HG02763 (cell line): Measurements from ENCODE around the gene SLC1A3.
A peak's percentile ranks its signal among the peaks of the same experiment; 100 is the strongest.
"Not testable (repeated sequence)": the region's sequence is repeated elsewhere in the genome, so short reads cannot be mapped to it uniquely, and the experiment has no call there.

ENCODE experiments used
- ATAC-seq: cut with Tn5 transposase; IDR thresholded peaks from one replicate; pipeline ENCODE4 v1.9.1; 2021; ENCODE audit warnings: mild to moderate bottlenecking, moderate library complexity; ENCODE audit not compliant: unreplicated experiment

The SLC1A3 gene

DNA sequence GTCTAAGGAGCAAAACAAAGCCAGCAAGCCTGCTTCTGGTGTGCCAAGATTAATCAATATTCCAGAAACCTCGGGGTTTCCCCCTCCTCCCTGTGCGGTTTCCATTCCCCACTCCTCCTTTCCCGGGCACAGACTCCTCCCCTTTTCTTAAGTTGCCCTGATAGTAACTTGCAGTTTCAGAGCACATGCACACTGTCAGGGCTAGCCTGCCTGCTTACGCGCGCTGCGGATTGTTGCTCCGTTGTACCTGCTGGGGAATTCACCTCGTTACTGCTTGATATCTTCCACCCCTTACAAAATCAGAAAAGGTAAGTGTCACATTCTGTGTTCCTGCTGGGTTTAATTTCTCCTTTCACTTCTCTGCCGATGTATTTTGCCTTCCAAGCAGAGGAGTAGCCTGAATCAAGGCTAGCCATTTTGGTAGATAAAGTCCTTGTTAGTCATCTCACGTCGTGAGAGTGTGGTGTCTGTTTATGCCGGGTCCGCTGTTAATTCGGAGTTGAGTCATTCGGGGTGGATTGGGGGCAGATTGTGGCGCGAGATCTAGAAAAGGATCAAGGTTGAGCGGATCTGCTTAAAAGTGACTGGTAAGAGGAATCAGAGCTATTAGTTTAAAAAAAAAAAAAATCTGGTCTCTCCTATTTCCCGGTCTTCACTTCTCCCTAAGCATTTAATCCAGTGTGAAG, at the start of gene SLC1A3:
Gene SLC1A3, plus strand, starts transcription at position 179 of the 686 bp plus-strand sequence. CDS start 1,818 bp downstream, outside the sequence.
- peak; percentile 91 for ATAC-seq

DNA sequence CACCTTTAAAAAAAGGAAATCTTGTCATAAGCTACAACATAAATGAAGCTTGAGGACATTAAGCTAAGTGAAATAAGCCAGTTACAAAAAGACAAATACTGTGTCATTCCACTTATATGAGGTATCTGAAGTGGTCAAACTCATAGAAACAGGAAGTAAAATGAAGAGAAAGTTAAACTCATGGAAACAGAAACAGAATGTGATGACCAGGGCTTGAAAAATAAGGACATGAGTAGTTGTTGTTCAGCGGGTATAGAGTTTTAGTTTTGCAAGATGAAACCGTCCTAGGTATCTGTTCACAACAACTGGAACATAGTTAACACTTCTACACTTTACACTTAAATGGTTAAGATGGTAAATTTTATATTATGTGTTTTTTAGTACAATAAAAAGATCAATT, 47.8 kb upstream of the SLC1A3 start:
- no peak for ATAC-seq

DNA sequence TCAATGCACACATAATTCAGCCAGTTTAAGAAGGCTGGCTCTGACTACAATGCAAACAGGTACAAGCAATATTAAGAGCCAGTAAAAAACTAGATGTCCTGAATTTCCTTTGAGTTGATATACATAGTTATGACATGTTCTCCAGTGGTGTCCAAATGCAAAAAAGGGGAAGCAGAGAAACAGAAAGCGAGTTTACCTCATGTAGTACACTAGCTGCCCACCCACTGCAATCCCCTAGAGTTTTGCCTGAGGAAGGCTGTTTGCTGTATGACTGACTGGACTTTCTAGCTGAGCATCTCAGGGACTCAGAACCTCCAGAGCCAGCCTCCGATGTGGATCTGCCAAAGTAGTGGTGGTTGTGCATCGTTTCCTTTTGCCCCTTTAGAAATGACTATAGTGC, 44.8 kb upstream of the SLC1A3 start:
- no peak for ATAC-seq

DNA sequence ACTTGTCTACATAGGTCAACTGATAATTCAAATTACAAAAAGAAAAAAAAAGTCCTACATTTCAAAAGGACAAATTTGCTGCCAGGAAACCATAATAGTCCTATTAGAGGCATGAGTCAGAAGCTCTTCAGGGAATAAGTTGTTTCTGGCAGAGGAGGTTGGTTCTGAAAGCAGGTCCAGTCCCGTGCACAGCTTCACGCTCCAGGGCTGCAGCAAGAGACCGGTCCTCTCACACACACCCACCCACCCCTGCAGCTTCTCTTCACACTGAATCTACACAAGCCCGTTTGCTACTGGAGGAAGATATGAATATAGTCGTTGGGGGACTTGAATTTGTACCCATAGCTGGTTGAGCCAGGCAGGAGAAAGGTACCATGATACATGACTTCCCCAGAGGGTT, 36.9 kb upstream of the SLC1A3 start:
- ATAC-seq, result no peak

DNA sequence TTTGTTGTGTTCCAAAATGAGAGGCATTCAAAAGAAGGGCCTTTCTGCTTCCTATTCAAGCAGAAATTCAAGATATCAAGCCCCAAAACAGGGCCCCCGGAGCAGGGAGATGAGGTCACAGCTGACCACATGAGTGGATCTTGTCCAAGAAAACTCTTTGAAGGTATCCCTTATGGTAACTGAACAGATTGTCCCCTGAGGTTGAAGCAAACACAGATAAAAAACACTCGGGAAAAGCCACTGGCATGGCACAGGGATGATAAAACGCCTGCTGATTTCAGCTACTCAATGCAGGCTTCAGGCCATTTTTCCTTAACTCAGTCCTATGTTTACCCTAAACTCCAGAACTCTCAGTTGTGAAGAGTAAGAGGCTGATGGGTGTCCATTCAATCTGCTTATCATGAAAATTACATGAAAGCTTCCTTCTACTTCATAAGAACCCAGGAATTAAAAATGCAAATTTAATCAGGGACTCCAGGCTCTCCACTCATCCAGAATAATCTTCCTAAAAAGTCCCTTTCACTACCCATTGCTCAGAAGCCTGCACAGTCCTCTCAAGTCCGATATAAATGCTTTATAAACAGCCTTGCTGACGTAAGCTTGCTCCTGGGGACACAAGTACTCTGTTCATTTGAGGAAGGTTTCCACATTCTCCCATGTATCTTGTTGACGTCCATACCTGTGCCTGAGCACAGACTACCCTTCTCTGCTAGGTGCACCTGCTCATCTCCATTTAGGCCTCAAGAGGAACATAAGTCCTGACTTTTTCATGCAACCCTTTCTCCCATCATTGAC, 35.9 kb upstream of the SLC1A3 start:
- ATAC-seq, result no peak

DNA sequence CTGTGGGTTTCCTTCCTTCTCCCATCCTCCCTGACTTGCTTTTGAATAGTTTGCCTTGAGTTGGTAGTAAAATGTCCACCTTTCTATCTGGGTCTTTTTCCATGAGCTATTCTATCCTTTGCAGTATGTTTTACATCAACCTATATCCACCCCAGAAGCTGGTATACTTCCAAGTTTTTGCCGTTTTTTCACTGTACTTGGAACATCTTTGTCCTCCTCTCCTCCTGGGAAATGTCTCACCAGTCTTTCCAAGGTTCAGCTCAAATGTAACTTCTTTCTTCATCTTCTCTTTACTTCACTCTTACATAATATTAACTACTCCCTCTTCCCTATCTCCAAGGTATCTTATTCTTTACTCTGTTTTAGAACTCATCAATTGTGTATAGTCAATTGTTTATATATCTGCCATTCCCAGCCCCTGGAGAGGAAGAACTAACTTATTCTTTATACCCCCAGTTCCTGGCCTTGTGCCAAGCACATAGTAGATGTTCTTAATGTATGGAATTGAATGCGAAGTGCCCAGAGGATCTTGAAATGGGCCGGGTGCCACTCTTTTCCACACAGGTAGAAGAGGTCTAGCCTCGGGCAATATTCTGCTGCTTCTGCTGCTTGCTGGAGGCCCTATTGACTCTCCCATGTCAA, 34.9 kb upstream of the SLC1A3 start:
- ATAC-seq, result no peak

DNA sequence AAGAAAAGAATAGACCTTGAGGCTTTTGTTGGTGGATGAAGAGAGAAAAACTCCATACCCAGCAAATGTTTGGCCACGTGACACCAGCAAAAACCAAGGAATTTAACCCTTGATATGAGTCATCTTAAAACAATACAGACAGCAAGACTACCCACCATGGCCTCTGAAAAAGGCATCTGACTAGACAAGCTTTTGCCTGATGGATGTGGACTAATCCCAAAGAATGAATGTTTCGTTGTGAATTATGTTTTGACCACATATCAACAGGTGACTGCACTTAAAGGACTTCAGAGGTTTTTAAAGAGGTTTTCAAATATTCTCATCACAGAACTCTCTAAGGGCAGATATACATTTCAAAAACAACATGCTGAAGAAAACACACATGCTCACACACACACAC, 33.0 kb upstream of the SLC1A3 start:
- no peak for ATAC-seq

DNA sequence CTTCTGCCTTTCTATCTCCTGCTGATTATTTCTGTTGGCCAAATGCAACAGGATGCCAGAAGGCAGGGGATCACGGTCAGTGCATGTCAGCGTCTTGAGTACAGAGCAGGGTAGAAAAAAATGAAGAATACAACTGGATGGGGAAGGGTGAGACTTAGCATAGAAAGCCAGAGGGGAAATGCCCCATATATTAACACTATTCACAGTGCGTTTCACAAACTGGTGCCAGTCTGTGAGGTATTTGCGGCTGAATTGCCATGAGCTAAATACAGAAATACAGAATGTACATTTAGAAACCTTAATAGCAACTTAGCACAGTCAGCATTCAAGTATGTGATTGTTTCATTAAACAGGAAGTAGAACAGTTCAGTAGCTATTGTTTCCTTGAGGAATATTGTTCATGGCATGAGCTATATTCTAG, 31.0 kb upstream of the SLC1A3 start:
- ATAC-seq, result no peak

DNA sequence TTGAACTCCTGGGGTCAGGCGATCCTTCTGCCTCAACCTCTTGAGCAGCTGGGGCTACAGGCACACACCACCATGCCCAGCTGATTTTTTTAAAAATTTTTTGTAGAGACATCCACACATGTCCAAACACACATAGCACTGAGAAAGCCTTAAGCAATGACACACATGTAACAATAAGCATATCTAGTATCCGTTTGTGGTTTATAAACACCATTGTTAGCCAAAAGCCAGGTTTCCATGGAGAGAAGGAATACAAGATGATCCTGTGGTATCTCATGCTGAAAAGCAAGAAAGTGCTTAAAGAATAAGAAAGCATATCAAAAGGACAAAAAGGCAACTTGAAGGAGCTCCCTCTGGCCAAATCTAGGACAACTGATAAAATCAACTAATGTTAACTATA, 29.7 kb upstream of the SLC1A3 start:
- ATAC-seq, result no peak

DNA sequence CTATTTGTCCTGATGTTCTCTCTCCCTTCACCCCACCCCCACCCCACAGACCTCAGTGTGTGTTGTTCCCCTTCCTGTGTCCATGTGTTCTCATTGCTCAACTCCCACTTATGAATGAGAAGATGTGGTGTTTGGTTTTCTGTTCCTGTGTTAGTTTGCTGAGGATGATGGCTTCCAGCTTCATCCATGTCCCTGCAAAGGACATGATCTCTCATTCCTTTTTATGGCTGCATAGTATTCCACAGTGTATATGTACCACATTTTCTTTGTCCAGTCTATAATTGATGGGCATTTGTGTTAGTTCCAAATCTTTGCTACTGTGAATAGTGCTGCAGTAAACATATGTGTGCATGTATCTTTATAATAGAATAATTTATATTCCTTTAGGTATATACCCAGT, 26.5 kb upstream of the SLC1A3 start:
- not testable (repeated sequence) for ATAC-seq

DNA sequence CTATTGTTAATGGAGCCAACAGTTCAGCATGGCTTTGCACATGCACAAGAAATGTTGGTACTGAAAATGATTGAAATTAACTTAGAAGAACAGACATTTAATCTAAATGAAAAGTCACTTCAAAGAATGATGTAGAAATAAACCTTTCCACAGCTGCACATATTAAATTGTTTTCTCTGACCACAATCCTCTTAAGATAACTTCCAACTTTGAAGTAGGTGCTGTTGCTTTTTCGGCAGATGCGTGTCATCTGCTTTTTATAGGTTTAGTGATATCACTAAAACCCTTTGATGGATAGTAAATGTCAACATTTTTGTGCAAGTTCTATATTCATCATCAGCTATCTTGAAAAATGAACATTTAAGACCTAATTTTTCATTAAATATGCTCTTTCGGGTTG, 25.3 kb upstream of the SLC1A3 start:
- ATAC-seq, result no peak

DNA sequence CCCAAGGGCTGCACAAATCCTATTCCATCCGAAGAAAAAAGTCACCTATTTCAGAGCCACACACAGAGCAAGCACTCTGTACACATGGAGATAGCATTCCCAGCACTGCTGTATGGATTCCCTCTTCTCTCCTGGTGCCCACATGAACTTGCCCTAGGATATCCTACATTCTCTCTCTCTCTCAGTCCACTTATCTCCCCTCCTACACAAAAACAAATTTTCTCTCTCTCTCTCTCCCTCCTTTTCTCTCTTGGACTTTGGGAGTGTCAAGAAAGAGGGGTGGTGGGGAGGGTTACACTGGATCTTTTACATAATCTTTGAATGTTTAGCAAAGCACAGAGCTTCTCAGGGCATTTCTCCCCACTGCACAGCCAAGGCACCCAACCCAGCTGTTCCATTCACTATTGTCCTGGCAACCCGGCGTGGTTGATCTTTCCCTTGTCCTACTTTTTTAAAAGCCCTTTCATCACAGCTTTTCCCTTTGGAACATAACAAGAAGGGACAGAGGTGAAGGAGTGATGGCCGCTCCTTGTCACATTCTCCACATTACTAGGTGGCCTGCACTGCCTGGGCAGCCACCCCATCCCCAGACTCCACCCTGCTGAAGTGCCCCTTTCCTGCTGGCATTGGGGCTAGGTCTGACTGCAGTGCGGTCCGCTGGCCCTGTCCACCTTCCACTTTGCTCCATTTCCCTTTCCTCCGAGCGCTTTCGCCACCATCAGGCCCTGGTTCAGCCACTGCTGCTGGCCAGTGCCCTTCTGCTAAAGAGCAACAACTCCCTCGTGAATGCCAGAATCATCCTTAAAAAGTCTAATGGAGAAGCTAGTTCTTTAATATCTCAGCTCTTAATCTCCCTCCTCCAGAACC, 22.2 kb upstream of the SLC1A3 start:
- ATAC-seq, result no peak

DNA sequence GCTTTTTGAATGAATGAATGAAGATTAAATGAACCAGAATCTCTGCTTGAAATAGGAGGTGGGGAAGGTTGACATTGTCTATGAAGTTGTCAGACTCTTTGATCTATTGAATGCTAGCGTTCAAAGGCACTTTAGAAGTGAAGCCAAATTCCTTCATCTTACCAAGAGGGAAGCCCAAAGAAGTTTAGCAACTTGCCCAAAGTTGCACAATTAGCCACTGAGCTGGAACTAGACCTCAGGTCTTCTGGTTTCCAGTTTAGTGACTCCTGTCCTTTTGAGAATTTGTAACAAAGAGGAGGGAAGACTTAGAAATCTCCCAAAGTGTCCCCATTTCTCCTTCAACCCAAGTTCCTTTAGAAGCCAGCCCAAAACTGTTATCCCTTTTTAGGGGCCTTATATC, 20.7 kb upstream of the SLC1A3 start:
- ATAC-seq, result no peak

DNA sequence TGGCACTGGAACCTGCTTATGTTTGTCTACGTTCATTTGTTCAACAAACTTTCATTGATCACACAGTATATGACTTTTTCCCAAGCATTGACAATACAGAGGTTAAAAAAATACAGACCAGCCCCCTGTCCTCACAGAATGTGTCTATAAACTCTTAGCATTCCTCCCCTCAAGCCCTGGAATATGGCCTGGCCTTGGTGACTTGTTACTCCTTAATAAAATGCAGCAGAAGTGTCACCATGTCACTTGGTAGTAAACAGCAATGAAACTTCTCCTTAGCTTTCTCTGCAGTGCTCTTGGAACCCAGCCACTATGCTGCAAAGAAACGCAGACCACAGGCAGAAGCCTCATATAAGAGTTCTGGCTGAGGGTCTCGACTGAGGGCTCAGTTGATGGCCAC, 19.1 kb upstream of the SLC1A3 start:
- ATAC-seq, result no peak

DNA sequence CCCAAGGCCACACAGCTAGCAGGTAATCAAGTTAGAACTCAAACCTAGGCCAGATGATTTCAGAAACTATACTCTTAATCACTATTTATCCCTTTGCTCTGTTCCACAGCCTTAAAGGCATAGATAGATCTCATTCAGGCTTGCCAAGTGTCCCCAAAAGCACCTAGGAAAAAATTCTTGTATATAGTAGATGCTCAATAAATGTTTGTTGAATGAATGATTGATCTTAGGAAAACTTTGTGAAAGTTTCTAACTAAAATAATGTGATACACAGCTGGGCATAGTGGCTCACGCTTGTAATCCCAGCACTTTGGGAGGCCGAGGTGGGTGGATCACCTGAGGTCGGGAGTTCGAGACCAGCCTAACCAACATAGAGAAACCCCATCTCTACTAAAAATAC, 16.7 kb upstream of the SLC1A3 start:
- ATAC-seq, result not testable (repeated sequence)

DNA sequence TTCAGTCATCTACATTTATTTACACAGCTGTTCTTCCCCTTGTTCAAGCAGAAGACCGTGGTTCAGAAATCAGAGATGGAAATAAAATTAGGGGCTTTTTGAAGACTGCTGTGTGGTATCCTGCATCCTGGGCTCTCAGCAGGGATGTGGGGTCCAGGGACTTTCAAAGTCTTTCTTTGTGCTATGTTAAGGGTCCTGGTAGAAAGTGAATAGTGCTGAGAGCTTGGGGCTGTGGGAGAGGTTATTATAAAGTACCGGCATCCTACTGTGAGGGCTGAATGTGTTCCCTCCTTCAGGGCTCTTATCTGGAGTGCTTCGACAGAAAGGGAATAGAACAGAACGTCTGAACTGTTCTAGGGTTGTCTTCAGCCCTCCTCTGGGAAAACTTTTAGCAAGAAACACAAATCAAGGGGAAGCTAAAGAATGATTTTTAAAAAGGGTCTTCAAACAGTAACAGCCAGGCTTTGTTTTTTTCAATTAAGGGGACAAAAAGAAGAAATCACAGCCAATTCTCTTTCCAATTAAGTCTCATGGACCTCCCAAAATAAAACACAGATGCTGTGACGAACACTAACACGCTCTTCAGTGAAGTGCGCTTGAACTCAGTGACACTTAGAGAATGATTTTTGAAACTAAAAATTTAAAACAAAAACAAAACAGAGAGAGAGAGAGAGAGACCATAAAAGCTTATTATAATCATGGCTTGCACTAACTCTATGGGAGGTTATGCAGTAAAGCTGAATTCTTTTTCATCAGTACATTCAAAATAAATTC, 15.7 kb upstream of the SLC1A3 start:
- ATAC-seq, result no peak

DNA sequence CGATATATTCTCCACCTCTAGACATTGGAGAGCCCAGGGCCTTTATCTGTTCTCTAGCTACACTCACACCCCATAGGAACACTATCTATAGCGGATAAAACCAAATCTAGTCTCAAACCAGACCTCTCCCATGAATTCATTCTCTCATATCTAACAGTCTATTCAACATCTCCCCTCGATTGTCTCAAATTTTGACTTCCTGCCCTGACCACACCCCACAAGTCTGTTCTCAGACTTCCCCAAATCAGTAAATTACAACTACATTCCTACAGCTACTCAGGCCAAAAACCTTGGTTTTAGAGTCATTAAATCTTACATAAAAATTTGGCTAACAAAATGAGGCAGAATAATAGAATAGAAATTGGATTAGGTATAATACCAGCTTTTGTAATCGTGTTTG, 12.5 kb upstream of the SLC1A3 start:
- no peak for ATAC-seq

DNA sequence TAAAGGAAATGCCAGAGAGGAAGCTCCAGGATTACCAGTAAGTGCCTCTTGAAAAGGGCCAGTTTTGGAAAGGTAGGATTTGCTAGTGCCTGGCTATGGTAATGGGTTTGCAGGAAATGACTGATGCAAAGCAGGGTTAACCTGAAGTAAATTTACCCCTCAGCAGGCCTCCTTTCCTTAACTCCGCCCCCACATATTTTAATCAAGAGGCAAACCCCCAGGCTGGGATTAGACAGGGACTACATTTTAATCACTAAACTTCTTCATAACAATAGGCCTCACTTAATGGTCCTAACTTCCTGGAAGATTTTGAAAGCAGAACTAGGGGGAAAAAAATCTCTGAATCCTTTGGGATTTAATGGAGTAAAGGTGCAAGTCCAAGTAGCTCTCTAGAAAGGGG, 10.2 kb upstream of the SLC1A3 start:
- ATAC-seq, result no peak

DNA sequence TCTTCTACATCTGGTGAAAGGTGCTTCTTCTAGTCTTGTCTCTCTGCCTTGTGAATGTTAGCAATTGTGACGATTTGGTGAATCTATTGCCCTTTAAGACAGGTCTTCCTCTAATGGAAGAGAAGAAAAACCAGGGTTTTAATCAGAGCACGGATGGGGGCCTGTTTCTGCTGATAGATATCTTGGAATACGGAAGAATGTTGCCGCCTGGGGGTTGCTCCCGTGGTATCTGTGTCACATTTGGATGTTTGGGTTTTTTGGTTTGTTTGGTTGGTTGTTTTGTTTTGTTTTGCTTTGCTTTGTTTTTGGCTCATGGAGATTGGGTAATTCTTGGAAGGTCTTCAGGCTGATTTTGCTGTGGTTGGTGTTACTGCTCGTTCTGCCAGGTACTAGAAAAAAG, 9.7 kb upstream of the SLC1A3 start:
- ATAC-seq, result no peak

DNA sequence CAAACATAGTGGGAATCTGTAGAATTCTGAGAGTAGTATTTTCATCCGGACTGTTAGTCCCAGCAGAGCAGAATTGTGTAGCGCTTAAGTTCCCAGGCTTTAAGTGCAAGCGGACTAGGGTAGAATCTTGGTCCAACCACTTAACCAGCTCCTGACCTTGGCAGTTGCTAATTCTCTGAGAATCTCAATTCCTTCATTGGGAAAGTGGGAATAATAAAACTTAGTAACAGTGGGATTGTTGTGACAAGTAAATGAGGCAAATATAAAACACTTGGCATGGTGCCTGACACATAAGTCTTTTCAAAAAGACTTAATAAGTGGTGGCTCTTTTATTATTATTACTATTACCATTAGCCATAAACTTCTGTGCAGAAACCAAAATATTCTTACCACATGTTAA, 8.4 kb upstream of the SLC1A3 start:
- ATAC-seq, result no peak
